Measurements from ENCODE around the gene SLC12A1.

The SLC12A1 gene

DNA sequence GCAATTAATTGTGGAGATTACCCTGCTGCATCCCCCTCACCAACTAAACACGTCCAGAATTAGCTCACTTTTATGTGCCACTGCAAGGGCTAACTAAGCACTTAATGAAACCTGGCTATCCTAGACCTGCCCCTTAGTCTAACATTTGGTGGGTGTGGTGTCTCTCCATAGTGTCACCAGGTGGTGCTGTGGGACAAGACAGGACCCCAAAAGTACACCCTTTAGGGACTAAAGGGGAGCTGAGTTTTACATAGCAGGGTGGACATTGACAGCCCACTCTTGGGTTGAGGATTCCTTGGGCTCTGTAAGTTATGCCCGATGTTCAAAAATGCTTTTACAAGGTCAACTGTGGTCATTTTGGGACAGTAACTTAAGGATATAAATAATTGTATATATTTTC is 130.8 kb downstream of the SLC12A1 start:
- TF ChIP-seq, protein P1, sequence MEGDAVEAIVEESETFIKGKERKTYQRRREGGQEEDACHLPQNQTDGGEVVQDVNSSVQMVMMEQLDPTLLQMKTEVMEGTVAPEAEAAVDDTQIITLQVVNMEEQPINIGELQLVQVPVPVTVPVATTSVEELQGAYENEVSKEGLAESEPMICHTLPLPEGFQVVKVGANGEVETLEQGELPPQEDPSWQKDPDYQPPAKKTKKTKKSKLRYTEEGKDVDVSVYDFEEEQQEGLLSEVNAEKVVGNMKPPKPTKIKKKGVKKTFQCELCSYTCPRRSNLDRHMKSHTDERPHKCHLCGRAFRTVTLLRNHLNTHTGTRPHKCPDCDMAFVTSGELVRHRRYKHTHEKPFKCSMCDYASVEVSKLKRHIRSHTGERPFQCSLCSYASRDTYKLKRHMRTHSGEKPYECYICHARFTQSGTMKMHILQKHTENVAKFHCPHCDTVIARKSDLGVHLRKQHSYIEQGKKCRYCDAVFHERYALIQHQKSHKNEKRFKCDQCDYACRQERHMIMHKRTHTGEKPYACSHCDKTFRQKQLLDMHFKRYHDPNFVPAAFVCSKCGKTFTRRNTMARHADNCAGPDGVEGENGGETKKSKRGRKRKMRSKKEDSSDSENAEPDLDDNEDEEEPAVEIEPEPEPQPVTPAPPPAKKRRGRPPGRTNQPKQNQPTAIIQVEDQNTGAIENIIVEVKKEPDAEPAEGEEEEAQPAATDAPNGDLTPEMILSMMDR (IDR thresholded peaks at IDR 0.05; ENCODE audit: low read depth, low read length, missing control alignments), result peak; percentile 47

DNA sequence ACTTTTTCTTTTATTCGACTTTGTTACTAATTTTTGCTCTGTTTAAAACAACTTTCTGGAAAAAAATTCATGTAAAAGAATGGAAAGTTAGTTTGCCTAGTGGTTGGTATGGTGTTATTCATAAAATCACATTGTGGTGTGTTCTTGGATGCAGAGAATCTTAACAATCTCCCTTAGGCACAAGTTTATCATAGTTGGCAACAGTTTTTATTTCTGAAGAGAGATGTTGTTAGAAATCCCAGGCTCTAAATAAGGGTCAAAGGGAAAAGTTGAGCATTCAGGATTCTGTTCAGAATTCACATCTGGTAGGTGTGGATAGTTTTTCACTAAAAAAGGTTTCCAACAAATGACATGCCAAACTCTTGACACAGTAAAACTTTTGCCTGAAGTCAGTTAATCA is 131.5 kb downstream of the SLC12A1 start:
- H3K4me3 ChIP-seq (ENCODE audit: low read depth, low read length), result no peak overlapping the region
- no peak for DNase-seq (ENCODE audit: low read depth)
- TF ChIP-seq, protein P1 (IDR thresholded peaks at IDR 0.05; ENCODE audit: low read depth, low read length, missing control alignments), result no peak

More for the DNA sequence above, 130.8 kb downstream of the SLC12A1 start:
- no peak for DNase-seq (ENCODE audit: low read depth)
- H3K4me3 ChIP-seq (ENCODE audit: low read depth, low read length), result no peak overlapping the region

DNA sequence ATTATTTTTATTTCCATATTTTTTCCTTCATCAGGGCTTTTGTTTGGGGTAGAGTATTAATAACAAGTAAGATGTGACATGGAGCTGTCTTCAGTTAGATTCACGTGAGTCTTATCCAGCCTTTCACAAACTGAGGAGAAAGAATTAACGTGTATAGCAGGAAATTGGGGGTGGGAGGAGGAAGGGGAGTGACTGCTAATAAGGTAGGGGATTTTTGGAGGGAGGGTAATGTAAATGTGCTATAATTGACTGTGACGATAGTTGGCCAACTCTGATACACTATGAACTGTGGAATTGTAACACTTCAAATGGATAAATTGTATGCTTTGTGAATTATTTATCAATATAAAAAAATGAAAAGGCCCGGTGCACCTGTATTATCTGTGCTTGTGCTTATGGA is 134.0 kb downstream of the SLC12A1 start:
- TF ChIP-seq, protein P1 (IDR thresholded peaks at IDR 0.05; ENCODE audit: low read depth, low read length, missing control alignments), result no peak
- DNase-seq (ENCODE audit: low read depth), result no peak
- H3K4me3 ChIP-seq (ENCODE audit: low read depth, low read length), result no peak overlapping the region

DNA sequence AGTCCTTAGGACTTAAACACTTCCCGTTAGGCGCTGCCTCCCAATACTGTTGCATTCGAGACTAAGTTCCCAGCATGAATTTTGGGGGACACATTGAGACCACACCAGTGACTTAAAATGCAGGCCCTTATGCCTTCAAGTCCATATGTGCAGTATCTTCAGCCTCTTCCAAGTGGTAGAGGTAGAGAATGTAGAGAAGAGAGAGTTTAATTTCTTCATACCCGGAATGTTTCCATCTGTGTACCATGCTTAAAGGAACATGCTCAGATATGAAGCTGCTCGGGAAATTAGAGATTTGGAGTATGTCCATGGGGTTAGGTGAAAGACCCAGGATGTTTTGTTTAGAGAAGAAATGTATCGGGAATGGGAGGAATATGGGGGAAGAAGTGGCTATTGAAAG is 137.8 kb downstream of the SLC12A1 start:
- DNase-seq (ENCODE audit: low read depth), result no peak
- TF ChIP-seq, protein P1 (IDR thresholded peaks at IDR 0.05; ENCODE audit: low read depth, low read length, missing control alignments), result no peak
- H3K4me3 ChIP-seq (ENCODE audit: low read depth, low read length), result no peak overlapping the region

DNA sequence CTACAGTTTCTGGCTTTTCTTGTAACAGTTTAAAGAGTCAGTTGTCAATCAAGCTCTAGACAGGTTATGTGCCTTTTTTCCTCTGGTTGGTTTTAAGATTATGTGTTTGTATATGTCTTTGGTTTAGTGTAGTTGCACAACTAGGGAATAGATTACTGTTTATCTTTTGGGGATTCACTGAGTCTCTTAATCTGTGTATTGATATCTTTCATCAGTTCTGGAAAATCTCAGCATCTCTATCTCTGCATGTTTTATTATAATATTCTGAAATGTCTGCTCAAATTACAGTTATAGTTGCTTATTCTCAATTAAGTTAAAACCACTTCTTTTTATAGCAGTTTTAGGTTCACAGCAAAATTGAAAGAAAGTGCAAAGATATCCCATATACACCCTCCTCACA is 139.4 kb downstream of the SLC12A1 start:
- TF ChIP-seq, protein P1 (IDR thresholded peaks at IDR 0.05; ENCODE audit: low read depth, low read length, missing control alignments), result no peak
- DNase-seq (ENCODE audit: low read depth), result no peak
- no peak overlapping the region for H3K4me3 ChIP-seq (ENCODE audit: low read depth, low read length)

GRCh38 chr15:48352474-48353072 is 146.5 kb downstream of the SLC12A1 start:
- TF ChIP-seq, protein P1 (IDR thresholded peaks at IDR 0.05; ENCODE audit: low read depth, low read length, missing control alignments), result peak; percentile 78
- no peak overlapping the region for H3K4me3 ChIP-seq (ENCODE audit: low read depth, low read length)
- DNase-seq (ENCODE audit: low read depth), result peak; percentile 41
